ENCODE results near the gene BIRC3. TPM values are rescaled to one million over a fixed set of nuclear protein-coding genes. Genes with fewer than 3 reads are reported as not detected.

BIRC3 gene
- total RNA-seq, 1 experiment from 2014 or later: 4.7 TPM

- Histone ChIP-seq H4K20me1 (ENCODE audit: insufficient read depth) (no peaks in the 10 kb centered on the region), H3K36me3 (ENCODE audit: control insufficient read depth in 1 of 2, insufficient read depth in 2 of 2, low read length in 2 of 2) (no peaks in the 10 kb centered on the region), H3K4me2 (ENCODE audit: low read length) (no peak overlapping the region), H3K27me3 (ENCODE audit: insufficient read depth, low read length) (no peaks in the 10 kb centered on the region), H2AFZ (ENCODE audit: low read depth, low read length, poor library complexity, severe bottlenecking) (no peak overlapping the region), H3K9me3 (ENCODE audit: control insufficient read depth in 1 of 2, insufficient read depth in 1 of 2, low read depth in 1 of 2, low read length in 2 of 2) (no peaks in the 10 kb centered on the region), H3K9me2 (ENCODE audit: insufficient read depth) (no peaks in the 10 kb centered on the region), H3K4me1 (ENCODE audit: control insufficient read depth in 1 of 2, insufficient read depth in 2 of 2, low read length in 2 of 2) (0 out of 4 replicates have a peak, but pooled peaks cover 0 to 5% of the 10 kb centered on the region in 2 experiments), H3K9ac (ENCODE audit: low read length) (no peak overlapping the region), H3K4me3 (replicated peaks in 1 of 2; ENCODE audit: low read depth in 1 of 2, low read length in 2 of 2) (no peak overlapping the region), H3K27ac (ENCODE audit: low read depth, low read length) (no peak overlapping the region), H3K79me2 (ENCODE audit: insufficient read depth, low read length) (no peaks in the 10 kb centered on the region)
- no peak for TF ChIP-seq POLR2AphosphoS5 (IDR thresholded peaks at IDR 0.05; ENCODE audit: low read depth, low read length)
- no peak for ATAC-seq
- no TSS peak for BruUV-seq (replicated peaks)
- intact Hi-C loops (cut with micrococcal nuclease): no loop called here
- POLR2A ChIA-PET: no interaction called here
- CTCF ChIA-PET: no interaction called here
- no peak for DNase-seq (ENCODE audit: low read depth, low spot score)
- RAD21 ChIA-PET (ENCODE audit: low non-redundant PET in 1 of 2, low total read pairs in 2 of 2, uncharacterized antibody in 2 of 2, unreplicated experiment in 2 of 2): no interaction called here
Measured at GRCh38 chr11:102325088-102325487, 7.8 kb downstream of the BIRC3 start.

- Histone ChIP-seq H2AFZ (ENCODE audit: low read depth, low read length, poor library complexity, severe bottlenecking) (no peak overlapping the region), H3K9me3 (ENCODE audit: control insufficient read depth in 1 of 2, insufficient read depth in 1 of 2, low read depth in 1 of 2, low read length in 2 of 2) (no peaks in the 10 kb centered on the region), H4K20me1 (ENCODE audit: insufficient read depth) (no peaks in the 10 kb centered on the region), H3K4me3 (replicated peaks in 1 of 2; ENCODE audit: low read depth in 1 of 2, low read length in 2 of 2) (no peak overlapping the region), H3K27me3 (ENCODE audit: insufficient read depth, low read length) (no peaks in the 10 kb centered on the region), H3K4me1 (ENCODE audit: control insufficient read depth in 1 of 2, insufficient read depth in 2 of 2, low read length in 2 of 2) (0 out of 4 replicates have a peak, but pooled peaks cover 0 to 3% of the 10 kb centered on the region in 2 experiments), H3K9me2 (ENCODE audit: insufficient read depth) (no peaks in the 10 kb centered on the region), H3K9ac (ENCODE audit: low read length) (no peak overlapping the region), H3K4me2 (ENCODE audit: low read length) (no peak overlapping the region), H3K36me3 (ENCODE audit: control insufficient read depth in 1 of 2, insufficient read depth in 2 of 2, low read length in 2 of 2) (no peaks in the 10 kb centered on the region), H3K27ac (ENCODE audit: low read depth, low read length) (no peak overlapping the region), H3K79me2 (ENCODE audit: insufficient read depth, low read length) (no peaks in the 10 kb centered on the region)
- BruUV-seq (replicated peaks): no TSS peak
- no peak for DNase-seq (ENCODE audit: low read depth, low spot score)
- ChIA-PET RAD21 (ENCODE audit: low non-redundant PET in 1 of 2, low total read pairs in 2 of 2, uncharacterized antibody in 2 of 2, unreplicated experiment in 2 of 2) (no interaction called here), CTCF (no interaction called here), POLR2A (no interaction called here)
- TF ChIP-seq YY1 (IDR thresholded peaks at IDR 0.05; ENCODE audit: extremely low read depth, insufficient replicate concordance, low read depth, low read length) (no peak), MAX (IDR thresholded peaks at IDR 0.05) (no peak), ZFX (IDR thresholded peaks at IDR 0.05) (no peak)
- no peak for ATAC-seq
- intact Hi-C loops (cut with micrococcal nuclease): no loop called here
Measured at GRCh38 chr11:102328748-102329147, 11.5 kb downstream of the BIRC3 start.
